ENCODE results near the gene FAM117A.
"Not testable (repeated sequence)": the region's sequence is repeated elsewhere in the genome, so short reads cannot be mapped to it uniquely, and the experiment has no call there.

The FAM117A gene

GRCh38 chr17:49674507-49674906 lies 89.4 kb downstream of the FAM117A start:
- no peak overlapping the region for H3K4ac ChIP-seq (ENCODE audit: low read length)
- no peak overlapping the region for H2BK12ac ChIP-seq (ENCODE audit: low read length)
- no peak overlapping the region for H2AK5ac ChIP-seq (ENCODE audit: low read depth, low read length)
- no peak overlapping the region for H2BK15ac ChIP-seq (ENCODE audit: low read length)
- H2BK5ac ChIP-seq (ENCODE audit: low read length) = no peak overlapping the region
- peaks cover 2 to 10% of the 10 kb centered on the region in 2 donors for H3K4me1 ChIP-seq (ENCODE audit: control insufficient read depth in 2 of 2, insufficient read depth in 1 of 2, low read depth in 1 of 2, low read length in 2 of 2)
- no peak overlapping the region for H3K23ac ChIP-seq (ENCODE audit: low read depth, low read length, poor library complexity)
- DNase-seq (ENCODE audit: low spot score) = no peak
- H3K9me3 ChIP-seq (replicated peaks in 1 of 2; ENCODE audit: control insufficient read depth in 2 of 2, insufficient read depth in 1 of 2, low read depth in 1 of 2, low read length in 2 of 2) = peaks cover 0 to 3% of the 10 kb centered on the region in 2 donors
- H3K18ac ChIP-seq (ENCODE audit: low read length) = no peak overlapping the region
- H3K9ac ChIP-seq (ENCODE audit: low read depth, low read length, poor library complexity) = no peak overlapping the region
- H3K36me3 ChIP-seq (replicated peaks in 1 of 2; ENCODE audit: control insufficient read depth in 2 of 2, insufficient read depth in 2 of 2, low read length in 2 of 2) = peaks cover 0 to 24% of the 10 kb centered on the region in 2 donors
- no peaks in the 10 kb centered on the region for H3K79me1 ChIP-seq (ENCODE audit: low read depth, low read length)
- no peak overlapping the region for H3K27ac ChIP-seq (replicated peaks; ENCODE audit: low read length)
- H3K27me3 ChIP-seq (ENCODE audit: control insufficient read depth in 3 of 3, insufficient read depth in 3 of 3, low read depth in 1 of 3, low read length in 3 of 3) = no peaks in the 10 kb centered on the region
- H3K14ac ChIP-seq (ENCODE audit: low read length) = no peak overlapping the region
- no peak overlapping the region for H4K8ac ChIP-seq (ENCODE audit: low read depth, low read length)
- H3K4me2 ChIP-seq (ENCODE audit: insufficient read depth, low read length, poor library complexity, severe bottlenecking) = no peak overlapping the region
- H2BK120ac ChIP-seq (ENCODE audit: low read depth, low read length) = no peak overlapping the region
- no peak overlapping the region for H3K4me3 ChIP-seq (ENCODE audit: low read length in 2 of 2)
- H2AFZ ChIP-seq (ENCODE audit: low read length) = no peak overlapping the region
- H4K91ac ChIP-seq (ENCODE audit: low read depth, low read length, poor library complexity) = no peak overlapping the region

- not testable (repeated sequence) for H3K9ac ChIP-seq (ENCODE audit: low read depth, low read length, poor library complexity); H2BK12ac ChIP-seq (ENCODE audit: low read length); H3K18ac ChIP-seq (ENCODE audit: low read length); H3K4me3 ChIP-seq (ENCODE audit: low read length in 2 of 2); H2AK5ac ChIP-seq (ENCODE audit: low read depth, low read length); H3K79me1 ChIP-seq (ENCODE audit: low read depth, low read length); H2BK120ac ChIP-seq (ENCODE audit: low read depth, low read length); H2BK5ac ChIP-seq (ENCODE audit: low read length); H3K27me3 ChIP-seq (ENCODE audit: control insufficient read depth in 3 of 3, insufficient read depth in 3 of 3, low read depth in 1 of 3, low read length in 3 of 3); H2BK15ac ChIP-seq (ENCODE audit: low read length); H3K23ac ChIP-seq (ENCODE audit: low read depth, low read length, poor library complexity); DNase-seq (ENCODE audit: low spot score); H2AFZ ChIP-seq (ENCODE audit: low read length); H4K8ac ChIP-seq (ENCODE audit: low read depth, low read length); H3K4ac ChIP-seq (ENCODE audit: low read length); H3K14ac ChIP-seq (ENCODE audit: low read length); H3K4me1 ChIP-seq (ENCODE audit: control insufficient read depth in 2 of 2, insufficient read depth in 1 of 2, low read depth in 1 of 2, low read length in 2 of 2); H3K9me3 ChIP-seq (replicated peaks in 1 of 2; ENCODE audit: control insufficient read depth in 2 of 2, insufficient read depth in 1 of 2, low read depth in 1 of 2, low read length in 2 of 2); H4K91ac ChIP-seq (ENCODE audit: low read depth, low read length, poor library complexity); H3K27ac ChIP-seq (replicated peaks; ENCODE audit: low read length)
- Histone ChIP-seq H3K36me3 (replicated peaks in 1 of 2; ENCODE audit: control insufficient read depth in 2 of 2, insufficient read depth in 2 of 2, low read length in 2 of 2) (peaks cover 0 to 24% of the 10 kb centered on the region in 2 donors), H3K4me2 (ENCODE audit: insufficient read depth, low read length, poor library complexity, severe bottlenecking) (peak overlapping the region; percentile 11)
- no CpG with 5 or more reads among the region's 6 CpGs for WGBS, 2 donors (ENCODE audit: extremely low coverage in 2 of 2, insufficient read length in 2 of 2, insufficient replicate concordance in 1 of 2)
These were observed 90.3 kb downstream of the FAM117A start for GRCh38 chr17:49673679-49674078.

GRCh38 chr17:49670641-49671040 lies 93.3 kb downstream of the FAM117A start:
- Histone ChIP-seq H2BK5ac (ENCODE audit: low read length) (no peak overlapping the region), H3K9me3 (replicated peaks in 1 of 2; ENCODE audit: control insufficient read depth in 2 of 2, insufficient read depth in 1 of 2, low read depth in 1 of 2, low read length in 2 of 2) (no peaks in the 10 kb centered on the region), H2BK15ac (ENCODE audit: low read length) (no peak overlapping the region), H2AFZ (ENCODE audit: low read length) (no peak overlapping the region), H3K4me2 (ENCODE audit: insufficient read depth, low read length, poor library complexity, severe bottlenecking) (no peak overlapping the region), H3K4me1 (ENCODE audit: control insufficient read depth in 2 of 2, insufficient read depth in 1 of 2, low read depth in 1 of 2, low read length in 2 of 2) (no peaks in the 10 kb centered on the region), H4K91ac (ENCODE audit: low read depth, low read length, poor library complexity) (no peak overlapping the region), H3K4me3 (ENCODE audit: low read length in 2 of 2) (no peak overlapping the region), H2BK120ac (ENCODE audit: low read depth, low read length) (no peak overlapping the region), H3K4ac (ENCODE audit: low read length) (no peak overlapping the region), H3K18ac (ENCODE audit: low read length) (no peak overlapping the region), H3K9ac (ENCODE audit: low read depth, low read length, poor library complexity) (no peak overlapping the region), H3K14ac (ENCODE audit: low read length) (no peak overlapping the region), H4K8ac (ENCODE audit: low read depth, low read length) (no peak overlapping the region), H3K79me1 (ENCODE audit: low read depth, low read length) (peaks cover 2% of the 10 kb centered on the region), H3K36me3 (replicated peaks in 1 of 2; ENCODE audit: control insufficient read depth in 2 of 2, insufficient read depth in 2 of 2, low read length in 2 of 2) (peaks cover 2 to 29% of the 10 kb centered on the region in 2 donors), H3K27ac (replicated peaks; ENCODE audit: low read length) (no peak overlapping the region), H2AK5ac (ENCODE audit: low read depth, low read length) (no peak overlapping the region), H3K27me3 (ENCODE audit: control insufficient read depth in 3 of 3, insufficient read depth in 3 of 3, low read depth in 1 of 3, low read length in 3 of 3) (no peaks in the 10 kb centered on the region), H2BK12ac (ENCODE audit: low read length) (no peak overlapping the region), H3K23ac (ENCODE audit: low read depth, low read length, poor library complexity) (no peak overlapping the region)
- no CpG with 5 or more reads among the region's 4 CpGs for WGBS, 2 donors (ENCODE audit: extremely low coverage in 2 of 2, insufficient read length in 2 of 2, insufficient replicate concordance in 1 of 2)
- DNase-seq (ENCODE audit: low spot score) = no peak

- no CpG with 5 or more reads among the region's 1 CpG for WGBS, 2 donors (ENCODE audit: extremely low coverage in 2 of 2, insufficient read length in 2 of 2, insufficient replicate concordance in 1 of 2)
- Histone ChIP-seq H3K27me3 (ENCODE audit: control insufficient read depth in 3 of 3, insufficient read depth in 3 of 3, low read depth in 1 of 3, low read length in 3 of 3) (no peaks in the 10 kb centered on the region), H3K9me3 (replicated peaks in 1 of 2; ENCODE audit: control insufficient read depth in 2 of 2, insufficient read depth in 1 of 2, low read depth in 1 of 2, low read length in 2 of 2) (no peaks in the 10 kb centered on the region), H3K23ac (ENCODE audit: low read depth, low read length, poor library complexity) (no peak overlapping the region), H2BK5ac (ENCODE audit: low read length) (no peak overlapping the region), H3K18ac (ENCODE audit: low read length) (no peak overlapping the region), H3K4me1 (ENCODE audit: control insufficient read depth in 2 of 2, insufficient read depth in 1 of 2, low read depth in 1 of 2, low read length in 2 of 2) (no peaks in the 10 kb centered on the region), H2AFZ (ENCODE audit: low read length) (no peak overlapping the region), H2BK12ac (ENCODE audit: low read length) (no peak overlapping the region), H3K4me3 (ENCODE audit: low read length in 2 of 2) (no peak overlapping the region), H3K36me3 (replicated peaks in 1 of 2; ENCODE audit: control insufficient read depth in 2 of 2, insufficient read depth in 2 of 2, low read length in 2 of 2) (peaks cover 2 to 23% of the 10 kb centered on the region in 2 donors), H3K79me1 (ENCODE audit: low read depth, low read length) (peaks cover 2% of the 10 kb centered on the region), H4K8ac (ENCODE audit: low read depth, low read length) (no peak overlapping the region), H2AK5ac (ENCODE audit: low read depth, low read length) (no peak overlapping the region), H3K4ac (ENCODE audit: low read length) (no peak overlapping the region), H2BK120ac (ENCODE audit: low read depth, low read length) (no peak overlapping the region), H3K14ac (ENCODE audit: low read length) (no peak overlapping the region), H3K9ac (ENCODE audit: low read depth, low read length, poor library complexity) (no peak overlapping the region), H2BK15ac (ENCODE audit: low read length) (no peak overlapping the region), H4K91ac (ENCODE audit: low read depth, low read length, poor library complexity) (no peak overlapping the region), H3K27ac (replicated peaks; ENCODE audit: low read length) (no peak overlapping the region), H3K4me2 (ENCODE audit: insufficient read depth, low read length, poor library complexity, severe bottlenecking) (no peak overlapping the region)
- no peak for DNase-seq (ENCODE audit: low spot score)
These were observed 93.9 kb downstream of the FAM117A start for GRCh38 chr17:49670002-49670401.

Data from neuronal stem cell (in vitro differentiated cells).